Measurements from ENCODE around the gene LCN9. TPM values are rescaled to one million over a fixed set of nuclear protein-coding genes. Genes with fewer than 3 reads are reported as not detected.
"Not testable (repeated sequence)": the region's sequence is repeated elsewhere in the genome, so short reads cannot be mapped to it uniquely, and the experiment has no call there.

The LCN9 gene
- total RNA-seq, 2 donors from 2014 or later, result not detected

DNA sequence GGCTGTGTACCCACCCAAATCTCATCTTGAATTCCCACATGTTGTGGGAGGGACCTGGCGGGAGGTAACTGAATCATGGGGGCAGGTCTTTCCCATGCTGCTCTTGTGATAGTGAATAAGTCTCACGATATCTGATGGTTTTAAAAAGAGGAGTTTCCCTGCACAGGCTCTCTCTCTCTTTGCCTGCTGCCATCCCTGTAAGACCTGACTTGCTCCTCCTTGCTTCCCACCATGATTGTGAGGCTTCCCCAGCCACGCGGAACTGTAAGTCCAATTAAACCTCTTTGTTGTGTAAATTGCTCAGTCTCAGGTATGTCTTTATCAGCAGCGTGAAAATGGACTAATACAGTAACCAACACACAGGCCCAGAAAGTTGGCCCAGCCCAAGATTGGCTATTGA lies 5.9 kb downstream of the LCN9 start:
- DNase-seq; intact Hi-C loops (cut with DNase I, micrococcal nuclease); ATAC-seq: not testable (repeated sequence)

DNA sequence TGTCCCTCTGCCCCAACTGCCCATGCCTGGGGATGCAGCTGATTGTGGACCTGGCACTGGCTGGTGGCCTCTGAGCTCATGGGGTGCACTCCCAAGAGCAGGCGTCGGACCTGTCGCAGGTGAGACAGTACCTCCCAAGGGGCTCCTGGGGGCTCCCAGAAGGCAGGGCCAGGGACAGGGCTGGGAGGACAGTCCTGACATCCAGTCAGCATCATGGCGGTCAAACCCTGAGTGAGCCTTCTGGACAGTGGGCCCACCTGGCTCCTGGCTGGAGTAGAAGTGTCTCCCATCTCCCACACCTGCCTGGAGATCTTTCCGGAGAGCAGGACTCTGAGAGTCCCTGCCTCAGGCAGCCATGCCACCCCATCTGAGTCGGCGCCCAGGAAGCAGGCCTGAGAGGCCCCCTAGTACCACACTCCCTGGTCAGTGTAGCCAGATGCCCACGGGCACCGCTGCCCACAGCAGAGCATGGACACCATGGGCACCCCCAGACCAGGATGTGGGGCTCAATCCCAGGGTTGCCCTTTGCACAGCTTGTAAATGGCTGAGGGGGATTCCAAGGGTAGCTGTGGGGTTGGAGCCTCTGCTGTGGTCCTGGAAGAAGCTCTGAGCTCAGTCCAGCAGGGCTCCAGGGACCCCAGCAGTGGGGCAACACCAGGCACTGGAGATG lies 6.6 kb downstream of the LCN9 start:
- intact Hi-C loops (cut with DNase I, micrococcal nuclease), result no loop called here
- ATAC-seq (no peak), DNase-seq (no peak)

DNA sequence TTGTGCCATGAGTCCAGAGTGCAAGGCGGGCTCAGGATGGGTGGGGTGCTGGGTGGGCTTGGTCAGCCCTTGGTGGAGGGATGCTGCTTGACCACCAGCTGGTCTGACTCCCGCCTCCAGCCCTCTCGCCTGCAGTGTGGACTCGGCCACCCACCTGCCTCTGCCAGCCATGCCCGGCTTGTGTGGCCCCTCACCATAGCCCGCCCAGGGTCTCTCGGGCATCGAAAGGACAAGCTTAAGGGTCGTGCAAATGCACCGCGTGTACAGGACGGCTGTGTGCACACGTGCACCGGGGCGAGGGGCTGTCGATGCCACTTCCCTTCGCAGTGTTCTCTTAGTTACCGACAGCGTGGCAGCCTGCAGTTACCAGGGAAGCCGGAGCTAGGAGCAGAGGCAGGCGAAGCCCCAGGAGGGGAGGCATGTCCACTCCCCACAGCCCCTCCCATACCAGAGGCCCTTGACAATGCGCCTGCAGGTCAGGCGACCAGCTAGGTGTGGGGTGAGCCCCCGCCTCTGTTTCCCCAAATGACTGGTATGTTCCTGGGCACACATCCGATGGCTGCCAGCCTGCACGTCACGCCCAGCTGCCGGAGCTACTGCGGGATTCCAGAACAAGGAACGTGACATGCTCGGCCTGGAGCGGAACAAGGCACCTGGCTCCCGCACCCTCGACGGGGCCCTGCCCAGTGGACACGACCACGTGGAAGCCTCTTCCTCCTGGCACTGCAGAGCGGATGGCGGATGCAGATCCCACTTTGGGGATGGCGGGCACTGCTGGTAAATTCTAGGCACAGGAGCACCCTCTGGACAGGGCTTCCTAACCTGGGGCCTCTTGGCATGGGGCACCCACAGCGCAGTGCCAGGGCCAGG lies 7.8 kb downstream of the LCN9 start:
- no peak for DNase-seq

DNA sequence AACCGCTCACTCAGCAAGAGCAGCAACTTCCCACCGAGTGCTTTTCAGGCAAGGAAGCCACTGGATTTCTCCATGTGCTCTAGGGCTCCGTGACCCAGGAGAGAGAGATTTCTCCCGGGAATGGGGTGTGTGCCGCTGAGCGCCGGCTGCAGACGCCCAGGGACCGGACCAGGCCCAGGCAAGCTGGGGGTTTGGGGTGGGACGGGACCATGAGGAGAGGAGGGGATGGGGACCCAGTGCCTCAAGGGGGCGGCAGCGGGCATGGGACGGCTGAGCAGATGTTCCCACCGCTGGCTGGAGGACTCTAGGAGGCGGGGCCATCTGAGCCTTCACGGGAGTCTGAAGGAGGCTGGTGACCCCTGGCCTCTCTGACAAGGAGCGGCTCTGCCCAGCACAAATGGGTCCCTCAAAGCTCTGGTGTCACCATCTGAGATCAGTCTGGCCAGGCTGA lies 8.5 kb downstream of the LCN9 start:
- intact Hi-C loops (cut with DNase I, micrococcal nuclease), result no loop called here
- no peak for DNase-seq
- no peak for ATAC-seq

More for the DNA sequence above, 7.8 kb downstream of the LCN9 start:
- ATAC-seq, result no peak
- intact Hi-C loops (cut with DNase I, micrococcal nuclease), result no loop called here

DNA sequence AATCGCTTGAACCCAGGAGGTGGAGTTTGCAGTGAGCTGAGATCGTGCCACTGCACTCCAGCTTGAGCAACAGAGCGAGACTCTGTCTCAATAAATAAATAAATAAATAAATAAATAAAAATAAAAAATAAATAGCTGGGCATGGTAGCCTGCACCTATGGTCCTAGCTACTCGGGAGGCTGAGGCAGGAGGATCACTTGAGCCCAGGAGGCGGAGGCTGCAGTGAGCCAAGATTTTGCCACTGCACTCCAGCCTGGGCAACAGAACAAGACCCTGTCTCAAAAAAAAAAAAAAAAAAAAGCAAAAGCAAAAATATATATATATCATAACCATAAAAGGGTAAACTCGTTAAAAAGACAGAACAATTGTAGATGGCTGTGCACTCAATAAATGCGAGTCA lies 9.7 kb downstream of the LCN9 start:
- DNase-seq; ATAC-seq; intact Hi-C loops (cut with DNase I, micrococcal nuclease): not testable (repeated sequence)

DNA sequence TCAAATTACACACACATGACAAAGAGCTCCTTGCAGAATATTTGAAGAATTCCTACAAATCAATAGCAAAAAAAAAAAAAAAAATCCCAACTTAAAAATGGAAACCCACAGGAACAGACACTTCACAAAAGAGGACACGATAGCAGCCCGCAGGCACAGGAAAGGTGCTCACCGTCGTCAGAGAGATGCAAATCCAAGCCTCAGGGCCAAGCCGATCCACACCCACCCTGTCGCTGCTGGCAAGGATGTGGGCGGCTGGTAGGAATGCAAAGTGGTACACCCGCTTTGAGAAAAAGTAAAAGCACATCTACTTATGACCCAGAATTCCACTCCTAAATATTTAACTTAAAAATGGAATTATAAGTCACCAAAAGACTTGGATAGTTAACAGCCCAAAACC lies 10.8 kb downstream of the LCN9 start:
- intact Hi-C loops (cut with DNase I, micrococcal nuclease), result no loop called here
- DNase-seq, result no peak
- no peak for ATAC-seq

DNA sequence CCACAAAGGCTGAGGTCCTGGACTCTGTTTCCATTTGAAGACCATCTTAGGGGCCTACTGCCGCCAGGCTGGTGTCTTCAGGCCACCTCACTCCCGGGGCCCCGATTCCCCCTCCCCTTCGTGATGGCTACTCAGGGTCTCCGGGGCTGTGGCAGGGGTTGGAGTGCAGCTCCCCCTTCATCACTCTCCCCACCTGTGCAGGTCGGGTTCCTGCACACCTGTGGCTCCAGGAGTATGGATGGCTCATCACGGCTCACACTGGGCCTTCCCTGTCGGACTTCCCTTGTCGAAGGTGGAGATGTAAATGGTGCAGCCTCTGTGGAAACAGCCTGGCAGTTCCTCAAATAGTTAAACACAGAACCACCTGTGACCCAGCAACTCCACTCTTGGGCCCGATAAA lies 11.9 kb downstream of the LCN9 start:
- intact Hi-C loops (cut with DNase I, micrococcal nuclease), result no loop called here
- ATAC-seq (no peak), DNase-seq (no peak)

DNA sequence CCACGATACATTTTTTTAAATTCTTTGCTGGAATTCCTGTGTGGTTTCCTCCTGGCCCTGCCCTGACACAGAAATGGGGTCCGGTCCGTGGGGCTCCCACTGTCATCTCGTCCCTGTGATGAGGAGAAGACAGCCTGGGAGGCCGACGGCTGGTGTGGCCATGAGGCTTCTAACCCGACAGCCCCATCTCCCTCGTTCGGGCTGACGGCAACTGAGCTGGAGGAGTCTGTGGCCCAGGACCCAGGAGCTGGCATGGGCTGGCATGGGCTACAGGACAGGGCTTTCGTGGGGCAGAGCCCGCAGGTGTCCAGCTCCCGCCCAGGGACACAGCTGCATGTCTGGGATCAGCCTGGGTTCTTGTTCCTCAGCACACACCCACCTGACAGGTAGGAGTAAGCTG lies 13.8 kb downstream of the LCN9 start:
- DNase-seq (no peak), ATAC-seq (no peak)
- intact Hi-C loops (cut with DNase I, micrococcal nuclease), result no loop called here

DNA sequence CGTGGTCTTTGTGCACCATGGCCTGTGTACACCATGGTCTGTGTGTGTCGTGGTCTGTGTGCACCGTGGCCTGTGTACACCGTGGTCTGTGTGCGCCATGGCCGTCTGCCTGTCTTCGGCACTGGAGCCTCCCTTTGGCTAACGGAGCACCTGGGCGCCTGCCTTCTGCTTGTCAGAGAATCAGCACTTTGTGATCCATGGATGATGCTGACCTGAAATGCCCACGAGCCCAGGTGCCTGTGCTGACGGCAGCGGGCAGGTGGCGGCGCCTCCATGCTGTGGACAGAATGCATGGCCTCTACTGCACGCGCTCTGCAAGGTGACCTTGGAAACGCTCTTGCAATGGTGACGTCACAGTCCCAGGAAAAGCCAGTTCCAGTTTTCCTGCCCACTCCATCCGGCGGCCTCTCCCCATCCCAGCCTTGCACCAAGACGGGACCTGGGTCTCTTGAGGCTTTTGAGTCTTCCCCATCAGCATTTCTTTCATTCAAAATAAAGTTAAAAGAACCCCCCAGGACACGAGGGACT lies 14.6 kb downstream of the LCN9 start:
- DNase-seq (no peak), ATAC-seq (no peak)
- intact Hi-C loops (cut with DNase I, micrococcal nuclease), result no loop called here

DNA sequence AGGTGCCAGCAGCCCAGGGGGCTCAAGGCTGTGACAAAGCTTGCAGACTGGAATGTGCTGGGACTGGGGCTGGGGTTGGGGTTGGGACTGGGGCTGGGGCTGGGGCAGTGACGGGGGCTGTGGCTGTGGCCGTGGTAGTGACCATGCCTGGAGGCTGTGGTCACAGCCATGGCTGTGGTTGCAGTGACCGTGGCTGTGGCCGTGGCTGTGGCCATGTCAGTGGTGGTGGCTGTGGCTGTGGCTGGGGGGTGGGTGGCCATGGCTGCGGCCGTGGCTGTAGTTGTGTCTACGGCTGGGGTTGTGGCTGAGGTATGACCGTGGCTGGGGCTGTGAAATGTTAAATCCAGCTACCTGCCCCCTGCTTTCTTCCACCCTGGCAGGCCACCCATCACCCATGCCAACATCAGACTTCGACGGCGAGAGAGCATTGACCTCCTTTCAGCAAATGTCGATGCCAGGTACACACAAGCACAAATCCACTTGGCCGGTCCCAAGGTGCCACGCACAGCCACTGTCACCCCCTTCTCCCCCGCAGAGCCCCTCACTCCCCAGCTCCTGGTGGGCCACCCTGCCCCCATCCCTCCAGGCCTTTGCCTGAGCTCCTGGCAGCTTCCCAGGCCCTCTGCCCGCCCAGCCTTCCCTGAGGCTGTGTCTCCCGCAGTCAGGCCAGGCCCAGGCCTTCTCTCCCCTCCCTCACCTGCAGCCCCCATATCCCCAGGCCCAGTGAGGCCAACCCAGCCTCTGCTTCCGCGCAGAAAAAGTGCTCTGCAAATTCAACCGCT lies 15.3 kb downstream of the LCN9 start:
- intact Hi-C loops (cut with DNase I, micrococcal nuclease), result no loop called here

DNA sequence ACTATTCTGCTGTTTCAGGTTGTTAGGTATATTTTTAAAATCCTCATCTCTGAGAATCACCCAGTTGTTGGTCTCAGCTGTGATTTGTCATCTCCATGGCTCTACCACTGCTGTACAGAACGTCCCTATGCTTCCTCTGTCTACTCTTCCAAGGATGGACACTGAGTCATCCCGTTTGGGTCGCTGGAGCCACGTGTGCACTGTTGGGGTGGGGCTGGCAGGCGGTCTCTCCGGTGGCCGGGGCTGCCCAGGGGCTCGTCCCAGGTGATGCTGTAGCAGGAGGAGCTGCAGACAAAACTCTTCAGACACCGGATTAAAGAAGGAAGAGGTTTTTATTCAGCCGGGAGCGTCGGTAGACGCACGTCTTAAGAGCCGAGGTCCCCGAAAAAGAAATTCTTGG lies 16.9 kb downstream of the LCN9 start:
- ATAC-seq (no peak), DNase-seq (no peak)
- intact Hi-C loops (cut with DNase I, micrococcal nuclease), result no loop called here

More for the DNA sequence above, 15.3 kb downstream of the LCN9 start:
- no peak for ATAC-seq
- no peak for DNase-seq

DNA sequence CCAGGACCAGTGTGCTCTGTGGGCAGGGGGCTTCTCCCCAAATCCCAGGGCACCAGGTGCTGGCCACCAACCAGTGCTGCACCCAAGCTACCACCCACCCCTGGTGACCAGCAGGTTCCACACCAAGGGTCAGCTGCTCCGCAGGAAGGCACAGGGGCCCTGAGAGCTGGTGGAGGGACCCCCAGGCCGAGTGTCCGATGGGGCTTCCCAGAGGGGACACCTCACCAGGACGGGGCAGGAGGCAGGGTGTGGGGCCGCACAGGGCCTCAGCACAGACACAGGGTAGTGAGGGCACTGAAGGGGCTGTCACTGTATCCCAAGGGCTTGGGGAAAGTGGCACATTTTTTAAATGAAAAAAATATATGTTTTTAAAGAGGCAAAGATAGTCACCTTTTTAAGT lies 18.1 kb downstream of the LCN9 start:
- intact Hi-C loops (cut with DNase I, micrococcal nuclease), result no loop called here
- no peak for DNase-seq
- ATAC-seq, result no peak

DNA sequence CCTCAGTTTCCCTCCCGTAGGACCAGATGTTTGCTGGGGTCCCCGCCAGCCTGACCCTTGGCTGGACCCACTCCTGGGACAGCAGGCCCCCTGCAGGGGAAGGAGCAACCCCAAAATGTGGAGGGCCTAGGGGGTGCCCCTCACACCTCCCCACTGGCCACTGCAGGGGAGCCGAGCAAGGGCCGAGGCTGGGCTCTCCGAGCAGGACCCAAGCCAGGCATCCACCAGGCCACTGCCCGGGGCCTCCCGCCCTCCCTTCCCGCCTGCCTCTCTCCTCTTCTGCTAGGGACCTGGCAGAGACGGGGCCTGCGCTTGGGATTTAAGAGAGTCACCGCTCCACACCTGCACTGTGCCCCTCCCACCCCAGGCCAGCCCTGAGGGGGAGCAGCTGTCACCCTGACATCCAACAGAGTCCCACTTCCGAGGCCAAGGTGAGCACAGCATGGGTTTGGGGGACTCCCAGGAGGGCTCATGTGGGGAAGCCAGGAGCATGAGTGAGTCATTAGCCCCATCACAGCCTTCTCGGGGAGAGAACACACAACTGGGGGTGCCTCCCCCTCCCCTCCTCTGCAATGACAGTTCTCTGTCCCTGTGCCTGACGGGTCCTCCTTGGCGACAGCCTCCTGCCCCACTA lies 20.4 kb downstream of the LCN9 start:
- no peak for ATAC-seq
- intact Hi-C loops (cut with DNase I, micrococcal nuclease), result no loop called here
- no peak for DNase-seq

DNA sequence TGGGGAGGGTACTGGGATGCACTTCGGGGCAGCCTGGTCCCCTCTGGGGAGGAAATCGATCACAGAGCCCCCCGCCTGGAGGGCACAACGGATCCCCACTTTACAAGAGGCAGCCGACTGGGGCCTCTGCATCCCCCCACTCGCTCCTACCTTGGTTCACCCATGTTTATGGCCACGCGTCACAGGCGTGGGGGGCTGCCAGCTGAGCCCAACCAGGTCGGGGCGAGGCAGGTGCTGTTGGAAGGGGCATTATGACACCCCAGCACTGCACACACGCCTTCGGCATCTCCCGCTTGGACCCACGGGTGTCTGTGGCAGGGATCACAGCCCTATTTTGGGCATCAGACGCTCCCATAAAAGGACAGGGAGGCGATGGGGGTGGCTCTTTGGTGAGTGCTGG lies 21.6 kb downstream of the LCN9 start:
- intact Hi-C loops (cut with DNase I, micrococcal nuclease), result no loop called here
- DNase-seq, result no peak
- ATAC-seq, result no peak

DNA sequence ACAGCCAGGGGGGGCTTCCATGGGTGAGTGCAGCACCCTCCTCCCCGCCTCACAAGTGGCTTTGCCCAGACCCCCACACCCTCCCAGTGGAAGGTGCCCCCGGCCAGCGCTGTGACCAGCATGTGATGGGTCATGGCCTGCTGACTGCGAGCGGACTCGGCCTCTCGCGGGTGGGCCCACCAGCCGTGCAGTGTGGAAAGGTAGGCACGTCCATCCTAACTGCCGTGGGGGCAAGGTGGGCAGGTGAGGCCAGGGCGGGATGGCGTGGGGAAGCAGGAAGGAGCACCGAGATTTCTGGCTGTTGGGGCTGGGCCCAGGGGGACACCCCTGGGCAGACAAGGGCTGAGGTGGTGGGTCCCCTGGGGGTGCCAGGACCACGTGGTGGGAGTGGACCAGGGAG lies 24.1 kb downstream of the LCN9 start:
- intact Hi-C loops (cut with DNase I, micrococcal nuclease), result no loop called here
- ATAC-seq, result no peak
- DNase-seq, result no peak

DNA sequence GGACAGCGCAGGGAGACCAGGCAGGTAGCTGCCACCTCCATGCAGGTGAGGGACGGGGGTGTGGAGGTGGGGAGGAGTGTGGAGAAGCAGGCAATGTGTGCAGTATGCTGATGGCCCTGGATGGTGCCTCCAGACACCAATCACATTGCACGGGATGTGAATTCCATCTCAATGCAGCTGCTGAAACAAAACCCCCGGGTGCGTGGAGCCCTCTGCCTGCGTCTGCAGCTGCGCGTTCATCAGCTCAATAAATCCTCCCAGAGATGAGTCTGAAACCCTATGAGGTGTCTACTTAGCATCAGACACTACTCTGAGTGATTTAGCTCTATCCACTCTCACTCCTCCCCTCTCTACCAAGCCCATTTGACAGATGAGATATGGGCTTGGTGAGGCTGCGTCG lies 25.9 kb downstream of the LCN9 start:
- intact Hi-C loops (cut with DNase I, micrococcal nuclease), result no loop called here
- DNase-seq (no peak), ATAC-seq (no peak)

DNA sequence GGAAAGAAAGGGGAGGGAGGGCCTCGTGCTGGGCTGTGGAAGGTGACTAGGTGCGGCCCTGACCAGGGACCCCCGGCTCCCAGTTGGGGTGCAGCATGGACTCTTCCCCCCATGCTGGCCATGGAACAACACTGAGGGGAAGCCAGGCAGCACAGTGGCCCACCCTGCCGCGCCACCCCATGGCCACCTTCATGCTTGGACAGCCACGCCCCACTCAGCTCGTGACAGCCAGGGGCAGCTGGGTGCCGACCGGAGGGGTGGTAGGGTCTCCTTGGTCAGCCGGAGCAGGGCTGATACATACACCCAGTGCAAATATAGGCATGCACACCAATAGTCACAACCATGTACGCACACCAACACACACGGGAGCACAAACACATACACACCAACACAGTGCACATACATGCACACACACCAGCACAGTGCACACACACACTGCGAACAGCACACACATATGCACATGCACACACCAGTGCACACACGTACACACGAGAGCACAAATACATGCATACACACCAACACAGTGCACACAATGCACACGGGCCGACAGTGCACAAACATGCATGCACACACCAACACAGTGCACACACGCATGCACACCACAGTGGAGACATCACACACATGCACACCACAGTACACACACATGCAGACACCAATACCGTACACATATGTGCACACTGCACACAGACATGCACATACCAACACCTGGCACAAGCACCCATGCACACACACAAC lies 27.9 kb downstream of the LCN9 start:
- DNase-seq (no peak), ATAC-seq (no peak)
- intact Hi-C loops (cut with DNase I, micrococcal nuclease), result no loop called here

DNA sequence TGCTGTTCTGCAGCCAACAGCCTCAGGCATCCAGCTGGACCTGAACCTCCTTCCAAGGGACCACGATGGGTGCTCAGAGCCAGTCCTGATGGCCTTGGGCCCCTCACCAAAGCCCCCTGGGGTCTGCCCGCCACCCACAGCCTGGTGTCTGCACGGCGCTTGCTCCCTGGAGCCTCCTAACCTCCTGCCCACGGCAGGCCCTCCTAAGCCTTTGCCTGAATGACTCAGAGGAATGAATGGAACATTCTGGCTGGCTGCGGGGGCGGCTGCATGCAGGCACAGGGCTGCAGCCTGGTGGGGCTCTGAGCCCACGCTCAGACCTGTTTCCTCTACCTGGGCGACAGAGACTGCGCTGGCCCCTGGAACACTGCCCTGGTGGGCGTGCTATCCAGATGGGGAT lies 29.3 kb downstream of the LCN9 start:
- ATAC-seq (no peak), DNase-seq (no peak)
- intact Hi-C loops (cut with DNase I, micrococcal nuclease), result no loop called here
